Activated CD8-positive, alpha-beta T cell treated with anti-CD3 and anti-CD28 coated beads for 36 hours (primary cell): ENCODE data around the gene RPS10. TPM values are rescaled to one million over a fixed set of nuclear protein-coding genes. Genes with fewer than 3 reads are reported as not detected.
"Not testable (repeated sequence)": the region's sequence is repeated elsewhere in the genome, so short reads cannot be mapped to it uniquely, and the experiment has no call there.

ENCODE experiments used
- ATAC-seq: fragments of 200-7000 bp; cut with Tn5 transposase; one replicate; pipeline ENCODE4 v1.10.0; 2021; ENCODE audit warnings: mild to moderate bottlenecking, moderate library complexity
- CTCF ChIA-PET: fragments of 350-600 bp; sonication (Branson Sonifier 250); formaldehyde crosslinking; loops from one replicate; lab custom pipeline; 2021; ENCODE audit warnings: antibody characterized with exemption; lab: Charles Lee
- POLR2A ChIA-PET: fragments of 350-600 bp; sonication (Branson Sonifier 250); formaldehyde crosslinking; loops from one replicate; lab custom pipeline; 2021; ENCODE audit warnings: antibody characterized with exemption; lab: Charles Lee
- DNase-seq: peaks from one replicate; pipeline ENCODE4 v3.0.0-alpha.2; 2020
- H3K27ac Mint-ChIP-seq: one replicate; pipeline ENCODE4 v1.8.0; 2021; ENCODE audit warnings: mild to moderate bottlenecking, mixed read lengths
- H3K27me3 Mint-ChIP-seq: one replicate; pipeline ENCODE4 v1.8.0; 2021; ENCODE audit warnings: mixed read lengths
- H3K36me3 Mint-ChIP-seq: one replicate; pipeline ENCODE4 v1.8.0; 2021; ENCODE audit warnings: low read depth, mixed read lengths
- H3K4me1 Mint-ChIP-seq: one replicate; pipeline ENCODE4 v1.8.0; 2021; ENCODE audit warnings: low read depth, mixed read lengths
- H3K4me3 Mint-ChIP-seq: one replicate; pipeline ENCODE4 v1.8.0; 2021; ENCODE audit warnings: mild to moderate bottlenecking, moderate library complexity, mixed read lengths
- H3K9me3 Mint-ChIP-seq: one replicate; pipeline ENCODE4 v1.8.0; 2021; ENCODE audit warnings: mixed read lengths
- intact Hi-C: fragments of 100-400 bp; cut with micrococcal nuclease; formaldehyde crosslinking; loops from one replicate; pipeline ENCODE4 v1.10.0; 2022
- total RNA-seq, 2 experiments: library from RNA; stranded (reverse); gene quantifications; one replicate each; pipeline ENCODE4 v1.2.3, GENCODE V29; 2021
- TF ChIP-seq, protein P1 (sequence below): fragments of 200-600 bp; IDR thresholded peaks from one replicate; pipeline ENCODE4 v1.8.0; 2022; ENCODE audit warnings: antibody characterized with exemption, mild to moderate bottlenecking

RPS10 gene
- total RNA-seq, 2 experiments from 2014 or later: 2,208 to 2,269 TPM

DNA sequence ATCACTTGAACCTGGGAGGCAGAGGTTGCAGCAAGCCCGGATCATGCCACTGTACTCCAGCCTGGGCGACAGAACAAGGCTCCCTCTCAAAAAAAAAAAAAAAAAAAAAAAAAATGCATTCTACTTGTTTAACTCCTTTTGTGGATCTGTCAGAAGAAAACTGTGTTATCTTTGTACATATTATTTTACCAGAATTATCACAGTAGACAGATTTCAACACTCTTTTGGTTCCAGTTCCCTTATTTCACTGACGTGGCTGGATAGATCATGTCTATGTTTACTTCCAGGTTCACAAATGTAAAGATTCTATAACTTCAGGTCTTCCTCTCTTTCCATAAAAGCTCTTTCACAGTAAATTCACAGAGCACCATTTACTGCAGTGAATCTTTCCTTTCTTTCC lies 51.8 kb downstream of the RPS10 start:
- ChIA-PET POLR2A (no interaction called here), CTCF (no interaction called here)
- Mint-ChIP-seq H3K9me3 (no peaks in the 10 kb centered on the region), H3K4me3 (no peak overlapping the region), H3K4me1 (peaks cover 12% of the 10 kb centered on the region), H3K27me3 (no peaks in the 10 kb centered on the region), H3K27ac (no peak overlapping the region), H3K36me3 (peaks cover 8% of the 10 kb centered on the region)
- ATAC-seq (no peak), DNase-seq (no peak)
- TF ChIP-seq, protein P1, sequence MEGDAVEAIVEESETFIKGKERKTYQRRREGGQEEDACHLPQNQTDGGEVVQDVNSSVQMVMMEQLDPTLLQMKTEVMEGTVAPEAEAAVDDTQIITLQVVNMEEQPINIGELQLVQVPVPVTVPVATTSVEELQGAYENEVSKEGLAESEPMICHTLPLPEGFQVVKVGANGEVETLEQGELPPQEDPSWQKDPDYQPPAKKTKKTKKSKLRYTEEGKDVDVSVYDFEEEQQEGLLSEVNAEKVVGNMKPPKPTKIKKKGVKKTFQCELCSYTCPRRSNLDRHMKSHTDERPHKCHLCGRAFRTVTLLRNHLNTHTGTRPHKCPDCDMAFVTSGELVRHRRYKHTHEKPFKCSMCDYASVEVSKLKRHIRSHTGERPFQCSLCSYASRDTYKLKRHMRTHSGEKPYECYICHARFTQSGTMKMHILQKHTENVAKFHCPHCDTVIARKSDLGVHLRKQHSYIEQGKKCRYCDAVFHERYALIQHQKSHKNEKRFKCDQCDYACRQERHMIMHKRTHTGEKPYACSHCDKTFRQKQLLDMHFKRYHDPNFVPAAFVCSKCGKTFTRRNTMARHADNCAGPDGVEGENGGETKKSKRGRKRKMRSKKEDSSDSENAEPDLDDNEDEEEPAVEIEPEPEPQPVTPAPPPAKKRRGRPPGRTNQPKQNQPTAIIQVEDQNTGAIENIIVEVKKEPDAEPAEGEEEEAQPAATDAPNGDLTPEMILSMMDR: no peak
- intact Hi-C loops: no loop called here

DNA sequence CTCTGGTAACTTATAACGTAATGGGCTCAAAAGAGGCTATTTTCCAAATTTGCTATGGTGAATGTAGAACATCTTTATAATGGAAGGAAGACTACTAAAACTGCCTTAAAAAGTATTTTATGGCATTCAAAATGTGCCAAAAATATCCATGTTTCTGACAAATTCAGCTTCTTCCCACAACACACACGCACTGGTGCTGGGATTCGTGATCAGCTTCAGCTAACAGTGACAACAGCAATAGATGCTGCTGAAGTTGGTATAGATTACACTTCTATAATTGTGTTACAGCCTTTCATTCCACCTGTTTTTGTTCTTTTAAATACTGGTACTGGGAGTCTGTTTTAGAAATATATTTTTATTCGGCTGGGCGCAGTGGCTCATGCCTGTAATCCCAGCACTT lies 52.4 kb downstream of the RPS10 start:
- Mint-ChIP-seq H3K4me1 (peaks cover 10% of the 10 kb centered on the region), H3K9me3 (no peaks in the 10 kb centered on the region), H3K27me3 (no peaks in the 10 kb centered on the region), H3K36me3 (peaks cover 6% of the 10 kb centered on the region), H3K4me3 (no peak overlapping the region), H3K27ac (no peak overlapping the region)
- intact Hi-C loops: no loop called here
- TF ChIP-seq, protein P1: no peak
- ChIA-PET CTCF (no interaction called here), POLR2A (interaction anchor here (1.0 kb wide), 1 partner anchor 13 kb away, joined by 3 read pairs; no protein-coding TSS in a partner anchor)
- ATAC-seq: no peak
- DNase-seq: no peak

DNA sequence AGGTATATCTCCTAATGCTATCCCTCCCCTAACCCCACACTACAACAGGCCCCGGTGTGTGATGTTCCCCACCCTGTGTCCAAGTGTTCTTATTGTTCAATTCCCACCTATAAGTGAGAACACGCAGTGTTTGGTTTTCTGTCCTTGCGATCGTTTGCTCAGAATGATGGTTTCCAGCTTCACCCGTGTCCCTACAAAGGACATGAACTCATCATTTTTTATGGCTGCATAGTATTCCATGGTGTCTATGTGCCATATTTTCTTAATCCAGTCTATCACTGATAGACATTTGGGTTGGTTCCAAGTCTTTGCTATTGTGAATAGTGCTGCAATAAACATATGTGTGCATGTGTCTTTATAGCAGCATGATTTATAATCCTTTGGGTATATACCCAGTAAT lies 54.0 kb downstream of the RPS10 start:
- H3K9me3 Mint-ChIP-seq, DNase-seq, H3K27ac Mint-ChIP-seq, POLR2A ChIA-PET, H3K27me3 Mint-ChIP-seq, H3K4me3 Mint-ChIP-seq, ATAC-seq, CTCF ChIA-PET, H3K36me3 Mint-ChIP-seq, intact Hi-C loops: not testable (repeated sequence)
- H3K4me1 Mint-ChIP-seq: peaks cover 12% of the 10 kb centered on the region

DNA sequence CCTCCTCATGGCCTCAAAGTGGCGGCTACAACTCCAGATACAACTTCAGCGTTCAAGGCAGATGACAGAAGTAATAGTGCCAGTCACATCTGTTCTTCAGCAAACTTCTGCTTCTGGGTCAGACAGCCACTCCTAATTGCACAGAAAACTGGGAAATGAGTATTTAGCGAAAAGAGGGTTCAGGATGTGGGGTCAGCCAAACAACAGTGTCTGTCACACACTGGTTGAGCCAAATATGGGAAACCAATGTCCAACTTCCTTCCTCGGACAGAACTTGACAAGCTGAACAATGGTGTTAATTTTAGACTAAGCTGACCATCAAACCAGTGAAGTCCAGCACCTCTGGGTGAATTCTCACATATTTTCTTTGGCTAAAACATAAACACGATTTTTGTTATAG lies 55.5 kb downstream of the RPS10 start:
- Mint-ChIP-seq H3K4me1 (peaks cover 18% of the 10 kb centered on the region), H3K27ac (no peak overlapping the region), H3K36me3 (peaks cover 6% of the 10 kb centered on the region), H3K27me3 (no peaks in the 10 kb centered on the region), H3K9me3 (no peaks in the 10 kb centered on the region), H3K4me3 (no peak overlapping the region)
- no peak for DNase-seq
- ChIA-PET POLR2A (no interaction called here), CTCF (no interaction called here)
- ATAC-seq: no peak
- intact Hi-C loops: no loop called here
- TF ChIP-seq, protein P1: no peak

DNA sequence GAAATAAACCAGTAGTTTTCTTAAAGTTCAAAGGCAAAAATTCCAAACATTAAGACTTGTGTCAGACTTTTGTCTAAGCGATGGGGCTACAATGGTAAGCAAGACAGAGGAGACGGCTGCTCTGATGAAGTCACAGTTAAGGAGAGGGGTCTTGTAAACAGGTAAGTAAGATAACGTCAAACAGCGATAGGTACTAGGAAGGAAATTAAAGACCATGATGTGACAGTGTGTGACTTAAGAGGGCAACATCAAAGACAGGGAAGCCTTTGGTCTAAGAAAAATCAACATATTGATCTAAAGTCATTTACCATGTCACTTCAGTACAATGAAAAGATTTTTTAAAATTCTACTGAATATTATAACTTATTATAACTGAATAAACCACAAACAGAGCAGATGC lies 56.5 kb downstream of the RPS10 start:
- intact Hi-C loops: no loop called here
- TF ChIP-seq, protein P1: no peak
- DNase-seq (no peak), ATAC-seq (no peak)
- CTCF ChIA-PET: no interaction called here
- Mint-ChIP-seq H3K9me3 (no peaks in the 10 kb centered on the region), H3K4me1 (peaks cover 21% of the 10 kb centered on the region), H3K27ac (no peak overlapping the region), H3K36me3 (peaks cover 6% of the 10 kb centered on the region), H3K4me3 (no peak overlapping the region), H3K27me3 (no peaks in the 10 kb centered on the region)
- POLR2A ChIA-PET: no interaction called here

Other genes starting within 250 kb of the RPS10 start
- gene HMGA1, start 189.2 kb downstream of the RPS10 start, total RNA-seq: 100 to 1,000 TPM; 683 to 709 TPM
- gene SMIM29, start 177.1 kb downstream of the RPS10 start, total RNA-seq: 10 to 100 TPM; 13.3 to 16.4 TPM
- gene NUDT3, start 33.4 kb downstream of the RPS10 start, total RNA-seq: 10 to 100 TPM; 15.0 to 15.2 TPM
- gene PACSIN1, start 40.0 kb upstream of the RPS10 start, total RNA-seq: under 1 TPM; 0.47 to 0.51 TPM
- gene SPDEF, start 130.3 kb upstream of the RPS10 start, total RNA-seq: not detected